PC-9 (cell line): Measurements from ENCODE around the gene ORC4. TPM values are rescaled to one million over a fixed set of nuclear protein-coding genes. Genes with fewer than 3 reads are reported as not detected.
"Not testable (repeated sequence)": the region's sequence is repeated elsewhere in the genome, so short reads cannot be mapped to it uniquely, and the experiment has no call there.

ENCODE experiments used
- BruUV-seq: library from RNA; stranded (reverse); fragments of 400-500 nt; replicated peaks from 2 replicates; lab custom pipeline; 2021; lab: Mats Ljungman, UMichigan
- CTCF ChIA-PET: fragments of 300-600 bp; sonication (Branson Sonifier 250); formaldehyde crosslinking; loops from one replicate; lab custom pipeline; 2022; ENCODE audit warnings: antibody characterized with exemption; lab: Charles Lee
- POLR2A ChIA-PET: fragments of 300-600 bp; sonication (Branson Sonifier 250); formaldehyde crosslinking; loops from one replicate; lab custom pipeline; 2022; ENCODE audit warnings: antibody characterized with exemption; ENCODE audit not compliant: unreplicated experiment; lab: Charles Lee
- DNase-seq, 2 experiments: peaks; one replicate each; pipeline versions ENCODE4 v3.0.0 to v3.0.0-alpha.2; 2015 to 2022; ENCODE audit warnings: mixed read lengths in 1 of 2
- H2AFZ ChIP-seq: fragments of 200-600 bp; sonication (generic); 2 replicates; pipeline ENCODE4 v1.8.1; 2017; ENCODE audit warnings: antibody characterized with exemption
- H3F3A ChIP-seq: fragments of 200-600 bp; sonication (generic); 2 replicates; pipeline ENCODE4 v1.8.1; 2017; ENCODE audit warnings: antibody characterized with exemption, mild to moderate bottlenecking, low read depth; ENCODE audit not compliant: insufficient read depth
- H3K27ac ChIP-seq: fragments of 200-600 bp; sonication (generic); 2 replicates; pipeline ENCODE4 v1.6.1; 2016; ENCODE audit warnings: mixed run types
- H3K27me3 ChIP-seq: fragments of 200-600 bp; sonication (generic); 2 replicates; pipeline ENCODE4 v1.6.1; 2016; ENCODE audit warnings: low read depth, mixed run types; ENCODE audit not compliant: insufficient read depth
- H3K36me3 ChIP-seq: fragments of 200-600 bp; sonication (generic); 2 replicates; pipeline ENCODE4 v1.6.1; 2016; ENCODE audit warnings: low read depth, mixed run types
- H3K4me1 ChIP-seq: fragments of 200-600 bp; sonication (generic); replicated peaks from 2 replicates; pipeline ENCODE4 v1.6.1; 2016; ENCODE audit warnings: mixed run types; ENCODE audit not compliant: insufficient read depth
- H3K4me2 ChIP-seq: fragments of 200-600 bp; sonication (generic); 2 replicates; pipeline ENCODE4 v1.6.1; 2017; ENCODE audit warnings: mixed run types
- H3K4me3 ChIP-seq: fragments of 200-600 bp; sonication (generic); 2 replicates; pipeline ENCODE4 v1.6.1; 2016; ENCODE audit warnings: mixed run types
- H3K79me2 ChIP-seq: fragments of 200-600 bp; sonication (generic); 2 replicates; pipeline ENCODE4 v1.6.1; 2017; ENCODE audit warnings: low read depth, mixed run types
- H3K9me2 ChIP-seq: fragments of 200-600 bp; sonication (generic); 2 replicates; pipeline ENCODE4 v1.8.1; 2017; ENCODE audit warnings: mild to moderate bottlenecking; ENCODE audit not compliant: insufficient read depth
- H3K9me3 ChIP-seq: fragments of 200-600 bp; sonication (generic); 2 replicates; pipeline ENCODE4 v1.8.1; 2016; ENCODE audit warnings: low read depth; ENCODE audit not compliant: insufficient read depth
- H4K20me1 ChIP-seq: fragments of 200-600 bp; sonication (generic); 2 replicates; pipeline ENCODE4 v1.8.1; 2017; ENCODE audit not compliant: insufficient read depth
- EZH2 ChIP-seq: fragments of 200-600 bp; sonication (generic); IDR thresholded peaks from 2 replicates; pipeline ENCODE4 v1.8.0; 2017; ENCODE audit warnings: antibody characterized with exemption, low read depth
- intact Hi-C: fragments of 100-400 bp; cut with micrococcal nuclease; formaldehyde crosslinking; loops from one replicate; pipeline ENCODE4 v1.10.0; 2022; ENCODE audit not compliant: unreplicated experiment
- total RNA-seq: library from RNA; stranded (reverse); gene quantifications from 2 replicates; pipeline ENCODE4 v1.2.3, GENCODE V29; 2021
- TF ChIP-seq, protein P1 (sequence below): fragments of 200-600 bp; sonication (generic); conservative IDR thresholded peaks from 2 replicates; pipeline ENCODE4 v1.6.1; 2017; ENCODE audit warnings: mixed run types, antibody characterized with exemption, mild to moderate bottlenecking, moderate library complexity

Gene ORC4
- total RNA-seq, 1 experiment from 2014 or later: 44.2 TPM

GRCh38 chr2:147996828-147997227 is 23.7 kb downstream of the ORC4 start:
- ChIA-PET POLR2A (no interaction called here), CTCF (no interaction called here)
- H2AFZ ChIP-seq: no peak overlapping the region
- H3K4me2 ChIP-seq: no peak overlapping the region
- no peak for DNase-seq
- no TSS peak for BruUV-seq
- H4K20me1 ChIP-seq: peaks cover 8% of the 10 kb centered on the region
- H3K36me3 ChIP-seq: no peaks in the 10 kb centered on the region
- H3F3A ChIP-seq: no peaks in the 10 kb centered on the region
- peaks cover 69% of the 10 kb centered on the region for H3K79me2 ChIP-seq
- intact Hi-C loops: no loop called here
- no peaks in the 10 kb centered on the region for H3K9me3 ChIP-seq
- H3K27me3 ChIP-seq: no peaks in the 10 kb centered on the region
- no peak overlapping the region for H3K4me3 ChIP-seq
- no peak for TF ChIP-seq EZH2
- TF ChIP-seq, protein P1, sequence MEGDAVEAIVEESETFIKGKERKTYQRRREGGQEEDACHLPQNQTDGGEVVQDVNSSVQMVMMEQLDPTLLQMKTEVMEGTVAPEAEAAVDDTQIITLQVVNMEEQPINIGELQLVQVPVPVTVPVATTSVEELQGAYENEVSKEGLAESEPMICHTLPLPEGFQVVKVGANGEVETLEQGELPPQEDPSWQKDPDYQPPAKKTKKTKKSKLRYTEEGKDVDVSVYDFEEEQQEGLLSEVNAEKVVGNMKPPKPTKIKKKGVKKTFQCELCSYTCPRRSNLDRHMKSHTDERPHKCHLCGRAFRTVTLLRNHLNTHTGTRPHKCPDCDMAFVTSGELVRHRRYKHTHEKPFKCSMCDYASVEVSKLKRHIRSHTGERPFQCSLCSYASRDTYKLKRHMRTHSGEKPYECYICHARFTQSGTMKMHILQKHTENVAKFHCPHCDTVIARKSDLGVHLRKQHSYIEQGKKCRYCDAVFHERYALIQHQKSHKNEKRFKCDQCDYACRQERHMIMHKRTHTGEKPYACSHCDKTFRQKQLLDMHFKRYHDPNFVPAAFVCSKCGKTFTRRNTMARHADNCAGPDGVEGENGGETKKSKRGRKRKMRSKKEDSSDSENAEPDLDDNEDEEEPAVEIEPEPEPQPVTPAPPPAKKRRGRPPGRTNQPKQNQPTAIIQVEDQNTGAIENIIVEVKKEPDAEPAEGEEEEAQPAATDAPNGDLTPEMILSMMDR: no peak
- H3K4me1 ChIP-seq: no peaks in the 10 kb centered on the region
- H3K9me2 ChIP-seq: no peaks in the 10 kb centered on the region
- H3K27ac ChIP-seq: no peak overlapping the region

DNA sequence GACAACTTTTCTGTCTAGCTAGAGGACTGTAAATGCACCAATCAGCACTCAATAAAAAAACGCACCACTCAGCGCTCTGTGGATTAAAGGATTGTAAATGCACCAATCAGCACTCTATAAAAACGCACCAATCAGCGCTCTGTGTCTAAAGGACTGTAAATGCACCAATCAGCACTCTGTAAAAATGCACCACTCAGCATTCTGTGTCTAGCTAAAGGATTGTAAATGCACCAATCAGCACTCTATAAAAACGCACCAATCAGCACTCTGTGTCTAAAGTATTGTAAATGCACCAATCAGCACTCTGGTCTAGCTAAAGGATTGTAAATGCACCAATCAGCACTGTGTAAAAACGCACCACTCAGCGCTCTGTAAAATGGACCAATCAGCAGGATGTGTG is 25.6 kb downstream of the ORC4 start:
- H3F3A ChIP-seq, H3K9me2 ChIP-seq, POLR2A ChIA-PET, H3K27me3 ChIP-seq, H3K9me3 ChIP-seq, BruUV-seq, H2AFZ ChIP-seq, H3K4me2 ChIP-seq, H3K27ac ChIP-seq, DNase-seq, CTCF ChIA-PET, H3K4me3 ChIP-seq, H3K4me1 ChIP-seq, H3K36me3 ChIP-seq: not testable (repeated sequence)
- intact Hi-C loops: loop anchor here (5.0 kb wide), 1 partner anchor 1042 kb away; the partner anchor contains the start of gene LYPD6B
- Histone ChIP-seq H3K79me2 (peaks cover 56% of the 10 kb centered on the region), H4K20me1 (peaks cover 12% of the 10 kb centered on the region)

GRCh38 chr2:147989809-147990403 is 30.6 kb downstream of the ORC4 start:
- no peak overlapping the region for H3K4me2 ChIP-seq
- DNase-seq: no peak
- H3K4me1 ChIP-seq: no peaks in the 10 kb centered on the region
- no peaks in the 10 kb centered on the region for H3K9me2 ChIP-seq
- intact Hi-C loops: loop anchor here (1.0 to 5.0 kb wide), 3 partner anchors 519 to 1047 kb away; partner anchors contain the start of gene LYPD6B
- H3K9me3 ChIP-seq: no peaks in the 10 kb centered on the region
- H4K20me1 ChIP-seq: peaks cover 9% of the 10 kb centered on the region; the same call in 1 of the 2 replicates
- peaks cover 52% of the 10 kb centered on the region for H3K79me2 ChIP-seq
- TF ChIP-seq, protein P1: peak; percentile 67
- TF ChIP-seq EZH2: no peak
- H3K4me3 ChIP-seq: no peak overlapping the region
- no peak overlapping the region for H3K27ac ChIP-seq
- H3K27me3 ChIP-seq: no peaks in the 10 kb centered on the region
- ChIA-PET CTCF (interaction anchor here (0.5 to 1.3 kb wide), 2 partner anchors 519 to 588 kb away, joined by 6 to 7 read pairs; no protein-coding TSS in a partner anchor), POLR2A (interaction anchor here (0.9 kb wide), 1 partner anchor 31 kb away, joined by 8 read pairs; the partner anchor contains the start of genes MBD5 and ORC4)
- H3K36me3 ChIP-seq: no peaks in the 10 kb centered on the region
- H2AFZ ChIP-seq: no peak overlapping the region
- BruUV-seq: no TSS peak
- H3F3A ChIP-seq: no peaks in the 10 kb centered on the region
